Stimulated activated naive CD4-positive, alpha-beta T cell (primary cell): Measurements from ENCODE around the gene DNAJA4.
A peak's percentile ranks its signal among the peaks of the same experiment; 100 is the strongest.

Experiments
- DNase-seq, 6 experiments: peaks; one replicate each; lab custom pipeline; 2025; lab: John Stamatoyannopoulos, UW

The DNAJA4 gene

DNA sequence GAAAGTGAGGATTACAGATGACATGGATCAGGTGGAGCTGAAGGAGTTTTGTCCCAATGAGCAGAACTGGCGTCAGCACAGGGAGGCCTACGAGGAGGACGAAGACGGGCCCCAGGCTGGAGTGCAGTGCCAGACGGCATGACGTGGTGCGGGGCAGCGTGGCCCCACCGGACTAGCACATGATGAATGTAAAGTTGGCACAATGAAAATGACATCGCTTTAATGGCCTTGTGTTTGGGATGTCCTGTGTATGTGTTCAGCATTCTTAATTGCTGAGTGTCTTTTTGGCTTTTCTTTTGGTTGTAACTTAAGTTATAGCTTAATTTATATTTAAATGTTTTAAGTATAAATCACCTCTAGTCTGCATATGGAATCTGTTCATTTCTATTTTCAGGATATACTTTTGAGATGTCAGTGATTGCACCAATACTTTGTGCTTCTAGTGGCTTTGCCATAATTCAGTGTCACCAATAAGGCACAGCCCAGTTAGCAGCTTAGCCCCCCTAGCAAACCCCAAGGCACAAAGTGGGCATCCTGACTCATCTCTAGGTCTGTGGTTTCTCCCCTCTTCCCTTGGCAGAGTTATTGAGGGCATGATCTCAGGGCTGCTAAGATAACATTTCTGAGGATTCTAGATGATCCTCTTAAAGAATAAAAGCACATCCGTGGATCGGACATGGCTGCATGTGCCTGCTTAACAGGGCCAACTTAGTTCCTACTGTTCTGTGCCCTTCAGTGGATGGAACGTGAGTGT, 16.1 kb downstream of the DNAJA4 start:
- no peak for DNase-seq

DNA sequence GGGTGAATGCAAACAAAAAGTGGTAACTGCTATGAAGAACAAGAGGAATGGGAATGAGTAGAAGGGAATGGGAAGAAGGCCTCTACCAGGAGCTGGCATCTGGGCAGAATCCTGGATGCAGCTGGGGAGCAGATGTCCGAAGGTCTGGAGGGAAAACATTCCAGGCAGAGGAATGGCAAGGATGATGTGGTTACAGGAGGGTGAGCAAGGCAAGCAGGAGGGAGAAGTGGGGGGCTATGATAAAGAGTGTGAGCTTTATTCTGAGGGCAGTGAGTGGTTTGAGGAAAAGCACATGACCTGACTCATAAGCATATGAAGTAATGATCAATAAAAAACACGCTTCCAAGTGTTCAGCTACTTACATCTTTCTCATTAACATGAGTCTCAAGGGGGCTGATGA, 18.0 kb downstream of the DNAJA4 start:
- no peak for DNase-seq

DNA sequence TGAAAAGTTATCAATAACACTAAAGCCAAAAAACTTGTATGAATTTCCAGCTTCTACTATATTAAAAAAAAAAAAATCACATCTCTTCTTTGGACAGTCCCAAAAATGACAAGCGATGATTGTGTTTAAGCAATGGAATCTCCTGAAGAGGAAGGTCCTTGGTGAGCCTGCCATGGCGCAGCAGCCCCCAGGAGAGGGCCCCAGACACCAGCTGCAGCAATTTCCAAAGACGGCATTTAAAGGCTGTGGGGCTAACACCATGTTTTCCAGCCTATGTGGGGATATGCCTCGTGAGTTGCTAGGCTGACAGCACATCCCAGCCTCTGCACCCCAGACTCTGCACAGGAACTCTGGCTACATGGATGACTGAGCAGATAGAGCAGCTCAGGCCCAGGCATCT, 20.4 kb downstream of the DNAJA4 start:
- DNase-seq = no peak

DNA sequence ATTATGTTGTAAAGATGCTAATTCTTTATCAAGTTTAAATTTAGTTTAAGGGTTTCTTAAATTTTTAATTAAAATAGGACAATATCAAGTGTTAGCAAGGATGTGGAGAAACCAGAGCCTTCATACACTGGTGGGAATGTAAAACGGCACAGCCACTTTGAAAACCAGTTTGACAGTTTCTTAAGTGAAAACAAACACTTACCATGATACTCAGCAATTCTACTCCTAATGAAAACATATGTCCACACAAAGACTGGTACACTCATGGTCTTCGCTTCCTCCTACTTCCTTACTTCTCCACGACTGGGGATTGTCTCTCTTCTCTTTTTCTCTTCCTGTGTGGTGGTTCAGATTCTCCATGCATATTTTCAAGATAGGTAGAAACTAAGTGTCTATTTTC, 25.9 kb downstream of the DNAJA4 start:
- DNase-seq = no peak

DNA sequence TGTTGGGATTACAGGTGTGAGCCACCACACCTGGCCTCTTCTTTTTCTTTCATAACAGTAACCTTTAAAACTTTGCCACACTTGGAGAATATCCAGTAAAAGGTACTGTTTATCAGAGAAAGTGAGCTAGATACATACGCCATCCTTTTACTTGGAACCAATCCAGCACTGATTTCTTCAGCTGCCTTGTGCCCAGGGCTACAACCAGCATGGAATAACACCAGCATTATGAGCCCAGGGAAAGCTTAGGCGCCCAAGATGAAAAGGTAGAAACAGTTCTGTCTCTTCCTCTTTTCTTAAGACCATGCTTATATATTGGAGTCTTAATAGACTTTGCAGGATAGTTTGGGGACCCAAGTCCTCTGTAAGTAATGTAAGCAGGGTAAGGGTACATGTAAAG, 26.7 kb downstream of the DNAJA4 start:
- DNase-seq = no peak

DNA sequence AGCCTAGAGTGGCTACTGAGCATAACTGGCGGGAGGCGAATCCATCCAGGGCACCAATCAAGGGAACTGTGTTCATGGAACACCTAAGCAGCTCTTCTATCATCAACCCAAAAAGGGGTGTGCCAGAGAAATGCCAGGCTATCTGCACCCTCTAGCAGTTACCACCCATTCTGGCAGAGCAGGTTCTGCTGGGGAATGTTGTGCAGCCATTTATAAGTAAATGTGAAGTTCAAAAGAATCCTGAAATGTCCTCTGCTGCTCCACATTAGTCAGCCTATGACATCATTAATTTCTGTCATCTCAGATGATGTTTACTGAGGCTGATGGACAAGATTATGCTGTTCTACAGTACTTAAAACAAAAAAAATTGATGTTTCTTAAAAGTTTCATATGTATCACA, 27.3 kb downstream of the DNAJA4 start:
- no peak for DNase-seq

DNA sequence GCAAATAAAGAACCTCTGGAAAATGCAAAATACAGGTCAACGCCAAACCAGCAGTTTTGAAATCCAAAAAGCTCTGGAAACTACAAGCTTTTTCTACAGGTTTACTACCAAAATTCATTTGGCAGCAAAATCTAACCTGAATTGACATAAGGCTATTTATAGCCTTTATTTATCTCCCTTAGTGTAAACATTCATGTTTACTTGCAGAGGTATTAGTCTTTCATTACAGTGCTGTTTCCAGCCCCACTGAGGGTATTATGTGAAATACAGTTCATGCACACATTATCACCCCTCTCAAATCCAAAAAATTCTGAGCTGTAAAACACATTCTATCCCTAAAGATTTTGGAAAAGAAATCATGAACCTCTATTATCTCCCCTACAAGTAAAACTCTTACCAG, 27.9 kb downstream of the DNAJA4 start:
- no peak for DNase-seq

DNA sequence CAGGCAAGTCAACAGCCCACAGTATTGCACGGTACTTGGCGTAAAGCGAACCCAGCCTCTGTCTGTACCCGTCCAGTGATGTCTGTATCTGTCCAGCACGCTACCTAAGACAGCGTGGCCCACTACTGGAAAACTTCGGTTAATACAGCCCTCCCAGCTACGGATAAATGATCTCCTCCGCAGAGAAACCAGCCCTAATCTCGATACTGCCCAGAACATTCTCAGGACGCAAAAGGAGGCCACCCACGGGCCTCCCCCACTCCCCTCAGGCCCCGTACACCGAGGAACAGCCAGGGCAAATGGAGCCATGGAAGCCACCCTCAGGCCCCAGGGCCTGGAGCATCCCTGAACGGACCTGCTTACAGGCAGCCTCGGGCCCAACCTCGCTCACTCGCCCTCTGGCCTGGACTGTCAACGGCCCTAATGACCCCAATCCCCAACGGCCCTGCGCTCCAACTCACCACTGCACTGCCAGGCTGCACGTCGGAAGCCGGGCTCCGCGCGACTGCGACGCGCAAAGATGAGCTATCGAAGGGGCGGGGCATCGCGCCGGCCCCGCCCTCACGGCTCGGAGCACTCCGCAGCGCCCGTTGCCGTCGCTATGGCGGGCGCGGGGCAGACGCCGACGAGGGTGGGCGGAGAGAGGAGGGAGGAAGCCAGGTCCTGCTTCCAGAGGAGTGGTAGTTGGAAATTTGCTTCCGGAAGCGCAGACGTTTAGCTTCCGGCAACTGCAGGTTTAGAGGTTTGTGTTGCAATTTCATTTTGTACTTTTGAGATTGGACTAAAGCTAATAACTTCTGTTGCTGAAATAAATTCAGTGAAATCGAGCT, 35.0 kb downstream of the DNAJA4 start, which contains the start of gene SKIC8:
Gene SKIC8, minus strand, starts transcription at position 509 of the 830 bp plus-strand sequence. CDS start 3,923 bp downstream, outside the sequence.
- peak; percentile 83 to 90 (median 87) for DNase-seq

DNA sequence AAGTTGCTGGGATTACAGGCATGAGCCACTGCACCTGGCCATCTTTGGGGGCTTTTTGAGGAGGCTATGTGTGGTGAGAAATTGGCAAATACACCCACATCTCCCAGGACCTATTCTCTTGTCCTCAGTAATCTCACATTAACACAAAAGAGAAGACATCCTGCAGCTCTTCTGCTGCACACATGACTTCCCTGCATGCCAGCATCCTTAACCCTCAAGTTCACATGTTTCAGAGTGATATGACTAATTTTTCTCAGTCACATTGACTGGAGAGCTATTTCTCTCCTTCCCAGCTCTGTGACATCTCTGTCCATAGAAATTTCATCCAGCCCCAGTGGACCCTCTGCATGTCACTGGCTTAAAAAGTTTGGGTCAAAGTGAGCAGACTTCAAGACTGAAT, 37.0 kb downstream of the DNAJA4 start:
- no peak for DNase-seq

DNA sequence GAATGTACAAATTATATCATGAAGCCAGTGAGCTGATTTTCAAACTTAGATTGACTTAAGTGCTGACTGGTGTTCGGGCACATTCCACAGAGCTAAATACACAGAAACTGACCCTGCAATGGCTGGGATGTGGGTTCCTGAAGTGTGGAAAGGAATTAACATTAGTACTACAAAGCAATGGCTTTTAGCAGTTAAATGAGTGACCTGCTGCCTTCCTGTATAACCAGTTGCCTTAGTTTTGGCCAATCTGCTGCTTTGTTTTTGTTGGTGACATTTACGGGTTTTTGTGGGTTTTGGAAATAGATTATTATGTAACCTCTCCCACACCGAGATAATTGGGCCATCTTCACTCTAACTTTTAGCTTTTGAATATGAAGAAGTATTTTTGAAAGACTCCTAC, 37.5 kb downstream of the DNAJA4 start:
- DNase-seq = no peak

DNA sequence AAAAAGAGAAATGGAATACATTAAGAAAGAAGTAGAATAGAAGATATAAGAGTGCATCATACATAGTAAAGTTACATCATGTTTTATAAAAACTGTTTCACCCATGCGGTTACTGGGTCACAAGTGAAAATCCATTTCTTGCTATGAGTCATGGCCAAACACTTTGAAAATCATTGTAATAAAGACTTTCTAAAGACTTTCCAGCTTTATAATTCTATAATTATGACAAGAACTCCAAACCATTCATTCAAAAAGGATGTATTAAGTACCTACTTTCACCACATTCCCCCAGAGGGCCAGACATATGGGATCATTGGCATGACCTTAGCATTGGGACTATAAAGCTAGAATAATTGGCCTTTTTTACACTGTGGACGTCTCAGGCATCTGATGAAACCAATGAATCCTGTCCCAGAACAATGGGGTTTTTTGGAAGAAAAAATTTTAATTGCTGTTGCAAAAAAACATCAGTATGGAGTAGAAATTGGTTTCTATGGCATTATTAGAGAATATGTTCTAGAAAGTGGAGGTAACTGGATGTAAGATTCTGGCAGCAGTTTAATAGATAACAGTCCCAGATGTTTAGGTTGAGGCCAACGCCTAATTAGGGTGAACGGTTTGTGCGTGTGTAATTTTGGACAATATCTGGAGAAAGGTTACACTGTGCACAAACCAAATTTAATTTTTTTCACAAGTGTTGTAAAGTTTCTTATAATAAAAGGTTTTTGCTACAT, 38.4 kb downstream of the DNAJA4 start:
- no peak for DNase-seq

DNA sequence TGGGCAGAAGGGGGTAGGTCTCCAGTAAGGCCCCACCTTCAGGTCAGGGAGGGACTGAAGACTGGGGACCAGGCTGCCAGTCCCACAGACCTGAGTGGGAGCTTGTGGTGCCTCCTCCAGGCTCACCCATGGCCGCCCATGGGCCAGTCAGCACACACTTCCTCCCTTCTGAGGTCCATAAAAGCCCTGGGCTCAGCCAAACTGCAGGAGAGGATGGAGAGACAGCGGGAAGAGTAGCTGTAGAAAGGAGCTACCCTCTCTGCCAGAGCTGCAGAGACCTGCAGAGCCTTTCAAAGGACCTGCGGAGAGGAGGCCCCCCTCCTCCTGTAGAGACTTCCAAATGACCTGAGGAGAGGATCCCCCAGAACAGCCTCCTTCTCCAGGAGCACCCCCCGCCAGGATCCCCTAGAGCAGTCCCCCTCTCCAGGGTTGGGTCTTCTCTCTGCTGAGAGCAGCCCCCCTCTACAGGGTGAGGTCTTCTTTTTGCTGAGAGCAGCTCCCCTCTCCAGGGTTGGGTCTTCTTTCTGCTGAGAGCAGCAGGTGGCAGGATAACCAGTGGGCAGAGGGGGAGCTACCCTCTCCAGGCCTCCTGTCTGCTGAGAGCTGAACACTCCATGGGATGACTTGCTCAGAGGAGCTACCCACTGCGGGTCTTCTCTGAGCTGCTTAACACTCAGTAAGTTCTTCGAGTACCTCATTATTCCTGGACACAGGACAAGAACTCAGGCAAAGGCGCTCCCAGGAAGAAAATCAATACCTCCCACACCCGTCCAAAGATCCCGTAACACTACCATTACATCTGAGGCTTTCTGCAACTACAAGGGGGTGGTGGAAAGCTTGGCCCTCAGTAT, 40.1 kb downstream of the DNAJA4 start:
- no peak for DNase-seq

DNA sequence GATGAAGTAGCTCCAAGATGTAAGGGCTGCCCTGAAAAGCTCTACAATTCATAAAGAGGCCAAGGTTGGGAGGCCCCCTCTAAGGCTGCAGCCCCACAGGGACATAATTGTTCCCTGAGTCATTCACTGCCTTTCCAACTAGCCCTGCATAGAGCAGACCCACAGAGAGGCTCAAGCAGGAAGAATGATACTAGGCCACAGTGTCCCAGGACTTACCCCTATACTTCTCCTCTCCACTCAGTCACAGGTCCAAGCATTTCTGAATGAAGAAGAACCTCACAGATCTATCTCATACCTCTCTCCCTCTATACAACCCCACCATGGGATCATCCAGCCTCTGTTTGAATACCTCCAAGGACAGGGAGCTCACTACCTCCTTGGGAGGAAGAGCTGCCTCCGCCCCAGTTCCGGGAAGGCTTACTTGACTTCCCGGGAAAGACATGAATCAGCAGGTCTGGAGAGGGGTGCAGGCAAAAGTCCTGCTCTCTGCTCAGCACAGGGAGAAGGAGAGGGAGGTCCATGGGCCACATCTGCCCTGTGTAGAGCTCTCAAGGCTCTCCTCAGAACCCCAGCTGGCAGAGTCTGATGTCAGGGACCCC, 41.9 kb downstream of the DNAJA4 start:
- DNase-seq = no peak

DNA sequence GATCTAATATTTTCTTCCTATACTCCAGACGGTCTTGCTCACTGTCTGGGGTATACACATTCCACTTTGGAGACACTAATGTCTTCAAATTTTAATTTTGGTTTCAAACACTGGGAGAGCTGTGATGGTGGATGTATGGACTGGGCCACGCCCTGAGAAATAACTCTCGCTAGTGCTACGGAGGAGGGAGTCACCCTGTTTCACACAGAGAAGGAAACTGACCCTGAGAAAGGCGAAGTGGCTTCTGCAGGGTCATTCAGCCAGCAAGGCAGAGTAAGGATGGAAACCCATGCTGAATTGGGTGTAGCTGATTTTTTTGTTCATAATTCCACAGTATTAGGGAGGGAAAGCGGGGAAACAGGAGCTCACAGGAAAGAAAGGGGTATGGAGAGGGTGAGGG, 43.6 kb downstream of the DNAJA4 start:
- no peak for DNase-seq

DNA sequence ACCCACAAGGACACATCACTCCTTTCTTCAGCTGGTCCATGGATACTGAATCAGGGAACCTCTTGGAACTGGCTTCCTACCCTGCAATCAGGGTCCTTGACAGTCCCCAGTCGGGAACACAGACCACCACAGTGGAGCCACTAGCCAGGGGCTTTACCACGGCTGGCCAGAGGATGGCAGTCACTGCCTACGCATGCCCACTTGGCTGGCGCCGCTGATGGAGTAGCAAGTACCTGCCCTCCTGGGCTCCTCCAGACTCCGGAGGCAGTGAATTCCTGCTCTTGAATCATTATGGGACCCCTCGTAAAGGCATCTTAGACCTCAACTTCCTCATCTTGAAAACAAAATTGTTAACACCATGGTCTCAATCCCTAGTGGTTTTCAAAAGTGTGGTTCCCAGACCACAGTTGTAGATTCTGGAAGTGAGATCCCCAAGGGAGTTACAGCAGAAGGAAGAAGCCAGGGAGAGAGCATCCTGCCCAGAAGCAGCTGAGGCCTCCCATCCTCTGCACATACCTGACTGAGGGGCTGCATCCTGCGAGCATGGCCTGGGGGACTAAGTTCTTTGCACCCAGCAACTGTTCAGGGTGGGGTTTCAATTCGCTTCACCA, 44.2 kb downstream of the DNAJA4 start:
- peak in 4 of 6 experiments; percentile 3 to 17 (median 9) for DNase-seq

DNA sequence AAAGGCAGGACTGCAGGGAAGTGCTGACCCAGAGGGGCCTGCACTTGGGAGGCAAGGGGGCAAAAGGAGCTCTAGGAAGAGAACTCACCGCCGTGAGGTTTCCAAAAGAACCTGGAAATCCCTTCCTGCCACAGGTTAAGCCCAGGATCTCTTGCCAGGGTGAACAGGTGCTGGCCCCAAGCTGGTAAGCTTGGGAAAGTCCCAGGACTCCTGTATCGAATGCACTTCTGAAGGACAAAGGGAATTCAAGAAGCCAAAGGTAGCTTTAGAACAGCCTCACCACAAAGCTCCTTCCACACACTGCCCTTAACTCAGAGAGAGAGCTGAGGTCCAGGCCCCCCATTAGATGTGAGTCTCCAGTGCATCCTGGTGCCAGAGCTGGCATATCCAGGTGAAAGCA, 46.9 kb downstream of the DNAJA4 start:
- no peak for DNase-seq

DNA sequence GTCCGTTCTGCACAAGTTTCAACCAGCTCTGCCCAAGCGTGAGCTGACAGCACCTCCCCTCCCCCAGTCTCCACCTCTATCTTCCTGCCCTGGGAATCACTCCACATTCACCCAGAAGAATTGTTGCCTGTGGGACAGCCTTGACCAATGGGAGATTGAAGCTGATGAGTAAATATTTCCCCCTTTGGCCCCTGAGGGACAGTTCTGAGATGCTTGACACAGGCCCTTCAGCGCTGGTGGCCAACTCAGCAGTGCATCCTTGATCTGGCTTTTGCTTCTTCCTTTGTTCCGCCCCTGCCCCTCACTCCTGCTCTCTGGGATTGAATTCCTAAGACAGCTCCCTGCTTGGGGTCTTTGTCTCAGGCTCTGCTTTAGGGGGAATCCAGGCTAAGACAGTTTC, 48.2 kb downstream of the DNAJA4 start:
- no peak for DNase-seq

DNA sequence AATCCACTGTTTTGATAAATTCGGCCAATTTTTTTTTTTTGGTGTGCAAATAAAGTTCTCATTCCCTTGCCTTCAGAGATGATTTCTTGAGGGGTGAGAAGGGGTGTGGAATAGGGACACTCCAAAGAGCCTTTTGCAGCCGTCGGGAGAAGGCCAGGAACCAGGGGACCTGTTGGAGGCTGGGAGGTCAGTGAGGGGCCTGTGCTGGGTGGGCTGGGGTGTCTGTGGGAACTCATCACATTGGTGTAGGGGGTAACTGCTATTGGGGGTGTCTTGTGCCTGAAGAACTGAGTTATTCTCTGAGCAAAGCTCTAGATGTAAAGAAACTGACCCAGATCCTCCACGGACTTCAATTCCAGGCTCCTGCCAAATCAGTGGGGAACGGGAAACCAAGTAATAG, 48.6 kb downstream of the DNAJA4 start:
- DNase-seq = no peak

DNA sequence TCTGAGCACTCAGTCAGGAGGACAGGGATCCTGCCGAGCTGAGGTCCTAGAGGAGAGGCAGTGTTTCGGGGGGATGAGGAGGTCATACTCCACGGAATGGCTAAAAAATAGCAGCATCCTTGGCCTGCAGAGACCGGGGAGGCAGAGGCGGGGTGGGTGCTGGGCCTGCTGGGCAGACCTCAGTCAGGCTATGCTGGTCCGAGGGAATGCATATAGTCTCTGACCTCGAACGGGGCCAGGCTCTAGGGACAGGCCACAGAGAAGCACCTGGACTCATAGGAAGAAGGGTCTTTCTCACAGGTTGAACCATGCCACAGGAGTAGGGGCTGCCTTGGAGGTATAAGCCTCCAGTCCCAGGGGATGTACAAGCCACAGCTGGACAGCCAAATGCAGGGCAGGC, 49.0 kb downstream of the DNAJA4 start:
- no peak for DNase-seq

DNA sequence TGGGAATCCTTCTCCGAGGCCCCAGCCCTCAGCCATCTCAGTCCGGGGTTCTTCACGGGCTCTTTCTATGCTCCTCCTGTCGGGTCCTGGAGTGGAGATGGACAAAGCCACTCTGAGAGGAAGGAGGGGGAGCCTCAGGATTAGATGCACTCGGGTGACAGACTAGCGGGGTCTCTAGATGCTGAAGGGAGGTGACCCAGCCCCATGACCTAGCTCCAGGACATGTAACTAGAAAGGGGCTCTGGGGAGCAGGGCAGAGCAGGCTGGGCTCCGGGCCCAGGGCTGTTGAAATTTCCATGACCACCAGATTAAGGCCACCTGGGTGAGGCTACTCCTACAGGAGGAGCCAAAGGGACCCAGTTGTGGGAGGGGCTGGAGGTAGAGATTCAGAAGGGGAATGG, 49.8 kb downstream of the DNAJA4 start:
- no peak for DNase-seq
